ENCODE data around the gene P4HB. TPM values are rescaled to one million over a fixed set of nuclear protein-coding genes. Genes with fewer than 3 reads are reported as not detected.
A peak's percentile ranks its signal among the peaks of the same experiment; 100 is the strongest.

The P4HB gene
- total RNA-seq, 1 donor from 2014 or later = 259 TPM

GRCh38 chr17:81833160-81833920 lies 27.0 kb downstream of the P4HB start, which contains the start of gene MCRIP1:
MCRIP1 (minus strand) TSS chr17:81833291; CDS start chr17:81824506, 8,785 bp downstream.
- Mint-ChIP-seq H3K4me3 (ENCODE audit: unreplicated experiment) (peak within 1 kb of the TSS; percentile 93), H3K27ac (ENCODE audit: unreplicated experiment) (peak within 1 kb of the TSS; percentile 86), H3K9me3 (ENCODE audit: unreplicated experiment) (peaks cover 9% of the 10 kb centered on the region), H3K36me3 (ENCODE audit: unreplicated experiment) (no peaks in the 10 kb centered on the region), H3K4me1 (ENCODE audit: low read depth, unreplicated experiment) (peaks cover 14% of the 10 kb centered on the region), H3K27me3 (ENCODE audit: unreplicated experiment) (peaks cover 14% of the 10 kb centered on the region)
- TF ChIP-seq CTCF (IDR thresholded peaks at IDR 0.05; ENCODE audit: partially characterized antibody, unreplicated experiment) = no peak
- DNase-seq = peak; percentile 98

GRCh38 chr17:81832608-81833159 lies 27.7 kb downstream of the P4HB start:
- Mint-ChIP-seq H3K27ac (ENCODE audit: unreplicated experiment) (peak overlapping the region; percentile 85), H3K36me3 (ENCODE audit: unreplicated experiment) (no peaks in the 10 kb centered on the region), H3K9me3 (ENCODE audit: unreplicated experiment) (peaks cover 9% of the 10 kb centered on the region), H3K4me1 (ENCODE audit: low read depth, unreplicated experiment) (peaks cover 17% of the 10 kb centered on the region), H3K4me3 (ENCODE audit: unreplicated experiment) (peak overlapping the region; percentile 93), H3K27me3 (ENCODE audit: unreplicated experiment) (peaks cover 14% of the 10 kb centered on the region)
- no peak for TF ChIP-seq CTCF (IDR thresholded peaks at IDR 0.05; ENCODE audit: partially characterized antibody, unreplicated experiment)
- no peak for DNase-seq

GRCh38 chr17:81831957-81832607 lies 28.3 kb downstream of the P4HB start:
- Mint-ChIP-seq H3K27ac (ENCODE audit: unreplicated experiment) (peak overlapping the region; percentile 85), H3K4me3 (ENCODE audit: unreplicated experiment) (peak overlapping the region; percentile 93), H3K9me3 (ENCODE audit: unreplicated experiment) (peaks cover 9% of the 10 kb centered on the region), H3K36me3 (ENCODE audit: unreplicated experiment) (no peaks in the 10 kb centered on the region), H3K27me3 (ENCODE audit: unreplicated experiment) (peaks cover 14% of the 10 kb centered on the region), H3K4me1 (ENCODE audit: low read depth, unreplicated experiment) (peaks cover 17% of the 10 kb centered on the region)
- TF ChIP-seq CTCF (IDR thresholded peaks at IDR 0.05; ENCODE audit: partially characterized antibody, unreplicated experiment) = no peak
- DNase-seq = no peak

- peaks cover 14% of the 10 kb centered on the region for H3K27me3 Mint-ChIP-seq (ENCODE audit: unreplicated experiment)
- H3K4me1 Mint-ChIP-seq (ENCODE audit: low read depth, unreplicated experiment) = peaks cover 17% of the 10 kb centered on the region
- no peaks in the 10 kb centered on the region for H3K36me3 Mint-ChIP-seq (ENCODE audit: unreplicated experiment)
- no peak for DNase-seq
- H3K4me3 Mint-ChIP-seq (ENCODE audit: unreplicated experiment) = peak overlapping the region; percentile 93
- no peak for TF ChIP-seq CTCF (IDR thresholded peaks at IDR 0.05; ENCODE audit: partially characterized antibody, unreplicated experiment)
- H3K9me3 Mint-ChIP-seq (ENCODE audit: unreplicated experiment) = peaks cover 9% of the 10 kb centered on the region
- peak overlapping the region; percentile 85 for H3K27ac Mint-ChIP-seq (ENCODE audit: unreplicated experiment)
Measured at GRCh38 chr17:81831563-81831956, 28.8 kb downstream of the P4HB start.

All from glutamatergic neuron (in vitro differentiated cells).